GM06990 (cell line): ENCODE results near the gene LRRC46.

Experiments used
- DNase-seq: peaks from one replicate; pipeline ENCODE4 v3.0.0-alpha.2; 2011; ENCODE audit not compliant: insufficient read length; ENCODE audit errors: extremely low read depth
- H3K27me3 ChIP-seq: replicated peaks from 2 replicates; pipeline ENCODE4 v1.6.0; 2011; ENCODE audit warnings: low read length; ENCODE audit not compliant: control insufficient read depth, insufficient read depth
- H3K36me3 ChIP-seq: 2 replicates; pipeline ENCODE4 v1.5.1; 2011; ENCODE audit warnings: low read length; ENCODE audit not compliant: control insufficient read depth, insufficient read depth
- H3K4me3 ChIP-seq: replicated peaks from 2 replicates; pipeline ENCODE4 v1.5.1; 2011; ENCODE audit warnings: low read depth, mild to moderate bottlenecking, control low read depth, low read length
- CTCF ChIP-seq: IDR thresholded peaks from 2 replicates; pipeline ENCODE4 v1.5.1; 2011; ENCODE audit warnings: low read length, control low read depth, mild to moderate bottlenecking, inconsistent platforms; ENCODE audit not compliant: insufficient read depth, poor library complexity, severe bottlenecking

LRRC46 gene

GRCh38 chr17:47807421-47807820, 24.0 kb upstream of the LRRC46 start:
- no peak overlapping the region for H3K4me3 ChIP-seq
- DNase-seq = no peak
- no peaks in the 10 kb centered on the region for H3K27me3 ChIP-seq
- no peak for TF ChIP-seq CTCF
- peaks cover 16% of the 10 kb centered on the region for H3K36me3 ChIP-seq

- TF ChIP-seq CTCF = no peak
- no peak for DNase-seq
- H3K4me3 ChIP-seq = no peak overlapping the region
- peaks cover 20% of the 10 kb centered on the region for H3K36me3 ChIP-seq
- H3K27me3 ChIP-seq = no peaks in the 10 kb centered on the region
Measured at GRCh38 chr17:47808036-47808829, 23.2 kb upstream of the LRRC46 start.

- Histone ChIP-seq H3K36me3 (peaks cover 22% of the 10 kb centered on the region), H3K27me3 (no peaks in the 10 kb centered on the region), H3K4me3 (no peak overlapping the region)
- TF ChIP-seq CTCF = no peak
- no peak for DNase-seq
Measured at GRCh38 chr17:47808830-47809480, 22.5 kb upstream of the LRRC46 start.

GRCh38 chr17:47810200-47810821, 21.2 kb upstream of the LRRC46 start:
- H3K4me3 ChIP-seq = no peak overlapping the region
- no peak for DNase-seq
- TF ChIP-seq CTCF = no peak
- no peaks in the 10 kb centered on the region for H3K27me3 ChIP-seq
- peaks cover 28% of the 10 kb centered on the region for H3K36me3 ChIP-seq

GRCh38 chr17:47810901-47811635, 20.4 kb upstream of the LRRC46 start:
- no peak for TF ChIP-seq CTCF
- Histone ChIP-seq H3K36me3 (peaks cover 34% of the 10 kb centered on the region), H3K4me3 (no peak overlapping the region), H3K27me3 (no peaks in the 10 kb centered on the region)
- no peak for DNase-seq
